Aorta (tissue), 5 donors: ENCODE data around the gene GPR137. TPM values are rescaled to one million over a fixed set of nuclear protein-coding genes. Genes with fewer than 3 reads are reported as not detected.
"Not testable (repeated sequence)": the region's sequence is repeated elsewhere in the genome, so short reads cannot be mapped to it uniquely, and the experiment has no call there.

Source experiments
- ATAC-seq: fragments of 200-7000 bp; cut with Tn5 transposase; one replicate; pipeline ENCODE4 v1.9.1; 2022; ENCODE audit warnings: moderate library complexity; ENCODE audit not compliant: low FRiP score
- DNase-seq, 2 donors: peaks; one replicate each; pipeline ENCODE4 v3.0.0-alpha.2; 2020
- H3K27ac ChIP-seq, 2 donors: one replicate each; pipeline ENCODE4 v1.5.1; 2013; ENCODE audit warnings: low read length in 2 of 2, mild to moderate bottlenecking in 2 of 2, moderate library complexity in 2 of 2, control low read depth in 1 of 2, inconsistent platforms in 1 of 2, low read depth in 1 of 2
- H3K27me3 ChIP-seq, 2 donors: one replicate each; pipeline ENCODE4 v1.6.1; 2013; ENCODE audit warnings: control low read depth in 1 of 2, low read length in 1 of 2, mild to moderate bottlenecking in 1 of 2, moderate library complexity in 1 of 2; ENCODE audit not compliant: insufficient read depth in 2 of 2, control insufficient read depth in 1 of 2
- H3K36me3 ChIP-seq, 2 donors: one replicate each; pipeline ENCODE4 v1.6.1; 2013; ENCODE audit warnings: control low read depth in 1 of 2, low read length in 1 of 2, mild to moderate bottlenecking in 1 of 2; ENCODE audit not compliant: insufficient read depth in 2 of 2, control insufficient read depth in 1 of 2
- H3K4me1 ChIP-seq, 2 donors: one replicate each; pipeline ENCODE4 v1.6.1; 2013; ENCODE audit warnings: low read length in 2 of 2, control low read depth in 1 of 2, mild to moderate bottlenecking in 1 of 2, moderate library complexity in 1 of 2; ENCODE audit not compliant: insufficient read depth in 2 of 2, control insufficient read depth in 1 of 2
- H3K4me3 ChIP-seq, 2 donors: one replicate each; pipeline ENCODE4 v1.5.1; 2013; ENCODE audit warnings: low read length in 2 of 2, control low read depth in 1 of 2, mild to moderate bottlenecking in 1 of 2
- H3K9me3 ChIP-seq: one replicate; pipeline ENCODE4 v1.6.1; 2013; ENCODE audit warnings: mild to moderate bottlenecking, low read length; ENCODE audit not compliant: control insufficient read depth
- WGBS, 2 donors: extraction: QIAGEN DNeasy Blood & Tissue Kit; methylation state at CpG; one replicate each; pipeline ENCODE4 v1.1.7; 2013; 5-methylcytosine and 5-hydroxymethylcytosine counted together
- intact Hi-C, 2 donors: fragments of 100-400 bp; cut with DNase I; formaldehyde crosslinking; loops; one replicate each; pipeline versions ENCODE4 v1.14.2 to v1.15.0; 2022
- polyA plus RNA-seq, 2 donors: library from polyadenylated mRNA; stranded (reverse); fragments of 200-250 nt; gene quantifications; one replicate each; pipeline ENCODE4 v1.2.3, GENCODE V29; 2013
- total RNA-seq, 2 donors: library from RNA; stranded (reverse); fragmentation: NEBNext Ultra II Directional; extraction: Animal tissue kit (Norgen Biotek cat#: 25700); gene quantifications; one replicate each; pipeline ENCODE4 v1.2.1, GENCODE V29; 2021
- donor health status: healthy with polysubstance abuse.
- donor health status: Bipolar disorder and iron deficiency.
- donor health status: DM: no; HTN: no; CAD: no.
- donor health status: DM: no; HTN: no; CAD: no.
- donor health status: DM: yes; HTN: yes; CAD: no.

GPR137 gene
- total and polyA plus RNA-seq, 4 donors: 19.7 to 40.3 (median 27.1) TPM

- 94 to 96% methylated on average over 5 of the region's 5 CpGs for WGBS, 2 donors
- intact Hi-C loops, DNase-seq: not testable (repeated sequence)
These were observed 22.1 kb downstream of the GPR137 start for GRCh38 chr11:64307795-64308194.

GRCh38 chr11:64312947-64313346 is 27.3 kb downstream of the GPR137 start:
- H3K27me3 ChIP-seq: no peaks in the 10 kb centered on the region
- H3K36me3 ChIP-seq: no peaks in the 10 kb centered on the region
- ATAC-seq (no peak), DNase-seq (no peak)
- WGBS, 2 donors: 91 to 92% methylated on average over 10 of the region's 10 CpGs
- H3K27ac ChIP-seq: no peak overlapping the region
- intact Hi-C loops: no loop called here
- no peaks in the 10 kb centered on the region for H3K4me1 ChIP-seq
- no peaks in the 10 kb centered on the region for H3K9me3 ChIP-seq
- H3K4me3 ChIP-seq: no peak overlapping the region

More at GRCh38 chr11:64307795-64308194, 22.1 kb downstream of the GPR137 start:
- H3K27ac ChIP-seq, H3K27me3 ChIP-seq, H3K36me3 ChIP-seq, H3K4me1 ChIP-seq, H3K4me3 ChIP-seq, ATAC-seq, H3K9me3 ChIP-seq: not testable (repeated sequence)

GRCh38 chr11:64313491-64314145 is 28.0 kb downstream of the GPR137 start:
- peak; percentile 3 for ATAC-seq
- intact Hi-C loops: no loop called here
- Histone ChIP-seq H3K9me3 (no peaks in the 10 kb centered on the region), H3K27ac (no peak overlapping the region), H3K27me3 (no peaks in the 10 kb centered on the region), H3K36me3 (no peaks in the 10 kb centered on the region), H3K4me3 (no peak overlapping the region), H3K4me1 (no peaks in the 10 kb centered on the region)
- DNase-seq: peak; percentile 77 to 87
- WGBS, 2 donors: 65 to 71% methylated on average over 18 of the region's 18 CpGs

- Histone ChIP-seq H3K27ac (no peak overlapping the region), H3K4me1 (no peaks in the 10 kb centered on the region), H3K27me3 (no peaks in the 10 kb centered on the region), H3K4me3 (no peak overlapping the region), H3K36me3 (no peaks in the 10 kb centered on the region), H3K9me3 (no peaks in the 10 kb centered on the region)
- intact Hi-C loops: no loop called here
- ATAC-seq (no peak), DNase-seq (no peak)
- 77 to 84% methylated on average over 12 to 19 of the region's 19 CpGs for WGBS, 2 donors
These were observed 28.6 kb downstream of the GPR137 start for GRCh38 chr11:64314146-64314804.

GRCh38 chr11:64314805-64315561 is 29.3 kb downstream of the GPR137 start:
- no peak overlapping the region for H3K4me3 ChIP-seq
- ATAC-seq (no peak), DNase-seq (no peak)
- no peaks in the 10 kb centered on the region for H3K36me3 ChIP-seq
- intact Hi-C loops: loop anchor here in 1 of 2 donors (5.0 kb wide), 1 partner anchor 42 kb away; the partner anchor contains the start of gene RPS6KA4
- no peak overlapping the region for H3K27ac ChIP-seq
- H3K4me1 ChIP-seq: no peaks in the 10 kb centered on the region
- H3K27me3 ChIP-seq: no peaks in the 10 kb centered on the region
- H3K9me3 ChIP-seq: no peaks in the 10 kb centered on the region
- 87 to 89% methylated on average over 22 to 24 of the region's 24 CpGs for WGBS, 2 donors

GRCh38 chr11:64315667-64316526 is 30.2 kb downstream of the GPR137 start:
- H3K9me3 ChIP-seq, ATAC-seq, DNase-seq, H3K4me3 ChIP-seq, H3K36me3 ChIP-seq, H3K27me3 ChIP-seq, H3K27ac ChIP-seq, H3K4me1 ChIP-seq: not testable (repeated sequence)
- WGBS, 2 donors: 70 to 71% methylated on average over 23 to 25 of the region's 25 CpGs
- intact Hi-C loops: loop anchor here in 1 of 2 donors (5.0 kb wide), 1 partner anchor 41 kb away; the partner anchor contains the start of gene RPS6KA4

GRCh38 chr11:64316672-64317324 is 31.1 kb downstream of the GPR137 start:
- ATAC-seq (no peak), DNase-seq (no peak)
- intact Hi-C loops: loop anchor here in 1 of 2 donors (5.0 kb wide), 1 partner anchor 41 kb away; the partner anchor contains the start of gene RPS6KA4
- H3K4me1 ChIP-seq: no peaks in the 10 kb centered on the region
- peak overlapping the region; percentile 27 to 56 for H3K4me3 ChIP-seq
- WGBS, 2 donors: 6 to 7% methylated on average over 32 of the region's 32 CpGs
- H3K27ac ChIP-seq: peak overlapping the region; percentile 12 to 85
- H3K36me3 ChIP-seq: no peaks in the 10 kb centered on the region
- H3K27me3 ChIP-seq: no peaks in the 10 kb centered on the region
- H3K9me3 ChIP-seq: no peaks in the 10 kb centered on the region
